Heart left ventricle (tissue), 13 donors: Measurements from ENCODE around the gene RIN3.

Experiments used
- CTCF ChIP-seq, 12 donors: fragments of 200-600 bp; sonication (generic) in 4 of 12; IDR thresholded peaks; one replicate each; pipeline versions ENCODE4 v1.5.0 to v1.8.0; 2018 to 2022; ENCODE audit warnings: antibody characterized with exemption in 12 of 12, mild to moderate bottlenecking in 5 of 12
- POLR2A ChIP-seq, 2 donors: fragments of 450-650 bp; IDR thresholded peaks; one replicate each; pipeline ENCODE4 v1.6.1; 2017; ENCODE audit warnings: antibody characterized with exemption in 2 of 2, mild to moderate bottlenecking in 2 of 2, moderate library complexity in 2 of 2
- donor health status: ischemic (EF 13 %, LVEDD 7.1; RV severe dilation, severe dysfunction).
- donor health status: DM: no; HTN: yes; CAD: no.
- donor health status: DM: no; HTN: no; CAD: no.
- donor health status: ischemic (EF 25% LVEDD 6.9; RV normal size, moderate dysfunction).
- donor health status: ischemic (EF 25% LVEDD 5.7; RV mildly dilated, moderate dysfunction).
- donor health status: ischemic (EF 35%, LVEDD 5.7; RV mildly dilated, moderate dysfunction).
- donor health status: nonischemic (EF 11% LVEDD 7.7; RV severe dilation, severe dysfunction).
- donor health status: DM: yes; HTN: yes; CAD: no.
- donor health status: PGD.
- donor health status: ischemic (EF 29% LVEDD 5.4; RV normal size, mild dysfunction).
- donor health status: nonischemic (EF 23%, LVEDD 6.1; RV moderate dilation, normal function).

GRCh38 chr14:92575748-92576303, 62.2 kb downstream of the RIN3 start:
- TF ChIP-seq POLR2A (IDR thresholded peaks at IDR 0.05): no peak
- TF ChIP-seq CTCF (IDR thresholded peaks at IDR 0.05): no peak
